Keratinocyte (primary cell): ENCODE data around the gene NPSR1. TPM values are rescaled to one million over a fixed set of nuclear protein-coding genes. Genes with fewer than 3 reads are reported as not detected.

ENCODE experiments used
- DNase-seq: peaks from one replicate; pipeline ENCODE4 v3.0.0-alpha.2; 2011; ENCODE audit warnings: low read depth, missing footprints, low spot score
- FAIRE-seq: peaks from 2 replicates; lab custom pipeline; 2011; peaks lifted over from hg19 to GRCh38; lab: Jason Lieb, UNC
- H2AFZ ChIP-seq: 2 replicates; pipeline ENCODE4 v1.6.0; 2012; ENCODE audit warnings: low read length, control low read depth, inconsistent platforms; ENCODE audit not compliant: control insufficient read depth
- H3K27ac ChIP-seq: 2 replicates; pipeline ENCODE4 v1.5.1; 2011; ENCODE audit warnings: low read length; ENCODE audit not compliant: control insufficient read depth, insufficient read depth
- H3K27me3 ChIP-seq: 3 replicates; pipeline ENCODE4 v1.6.0; 2011; ENCODE audit warnings: low read length; ENCODE audit not compliant: control insufficient read depth, insufficient read depth; ENCODE audit errors: extremely low read depth
- H3K36me3 ChIP-seq, 2 experiments: 2 replicates in 1 of 2; 3 replicates in 1 of 2; pipeline ENCODE4 v1.5.1; 2011; ENCODE audit warnings: low read length in 2 of 2, mild to moderate bottlenecking in 1 of 2; ENCODE audit not compliant: control insufficient read depth in 2 of 2, insufficient read depth in 2 of 2; ENCODE audit errors: extremely low read depth in 1 of 2
- H3K4me1 ChIP-seq: 3 replicates; pipeline ENCODE4 v1.5.1; 2011; ENCODE audit warnings: low read length; ENCODE audit not compliant: control insufficient read depth, insufficient read depth; ENCODE audit errors: extremely low read depth
- H3K4me2 ChIP-seq: 3 replicates; pipeline ENCODE4 v1.6.0; 2011; ENCODE audit warnings: low read depth, low read length; ENCODE audit not compliant: control insufficient read depth, insufficient read depth; ENCODE audit errors: extremely low read depth
- H3K4me3 ChIP-seq, 3 experiments: fragments of 200-600 bp in 1 of 3; sonication (generic) in 1 of 3; 2 replicates in 2 of 3; 3 replicates in 1 of 3; pipeline ENCODE4 v1.5.1; 2011 to 2016; ENCODE audit warnings: low read length in 3 of 3, mild to moderate bottlenecking in 3 of 3, control low read depth in 2 of 3, inconsistent platforms in 1 of 3, low read depth in 1 of 3, mixed read lengths in 1 of 3, mixed run types in 1 of 3, moderate library complexity in 1 of 3; ENCODE audit not compliant: control insufficient read depth in 2 of 3, insufficient read depth in 2 of 3; ENCODE audit errors: extremely low read depth in 1 of 3
- H3K79me2 ChIP-seq: 2 replicates; pipeline ENCODE4 v1.6.0; 2012; ENCODE audit warnings: low read length; ENCODE audit not compliant: control insufficient read depth, insufficient read depth
- H3K9ac ChIP-seq: 3 replicates; pipeline ENCODE4 v1.6.0; 2011; ENCODE audit warnings: low read length; ENCODE audit not compliant: control insufficient read depth, insufficient read depth; ENCODE audit errors: extremely low read depth
- H3K9me1 ChIP-seq: 3 replicates; pipeline ENCODE4 v1.6.0; 2011; ENCODE audit warnings: low read length; ENCODE audit not compliant: control insufficient read depth, insufficient read depth; ENCODE audit errors: extremely low read depth
- H3K9me3 ChIP-seq: 2 replicates; pipeline ENCODE4 v1.5.1; 2012; ENCODE audit warnings: low read depth, low read length; ENCODE audit not compliant: control insufficient read depth
- H4K20me1 ChIP-seq: 3 replicates; pipeline ENCODE4 v1.6.0; 2011; ENCODE audit warnings: low read length; ENCODE audit not compliant: control insufficient read depth, insufficient read depth; ENCODE audit errors: extremely low read depth
- EZH2 ChIP-seq: IDR thresholded peaks from one replicate; pipeline ENCODE4 v1.6.1; 2012; ENCODE audit warnings: inconsistent platforms, mild to moderate bottlenecking, low read length, moderate library complexity
- dilution Hi-C: fragments of 300-500 bp; cut with MboI; formaldehyde crosslinking; loops from one replicate; pipeline ENCODE4 v1.7.0; 2020; ENCODE audit warnings: low sequenced_read_pairs; ENCODE audit not compliant: extremely low pct_ligation_motif_present
- polyA plus RNA-seq, 5 experiments: library from polyadenylated mRNA; depleted of rRNA in 3 of 5; stranded (reverse) in 3 of 5; stranded (forward) in 1 of 5; unstranded in 1 of 5; fragments of >200 nt; gene quantifications; 1 replicate in 1 of 5; 2 replicates in 3 of 5; 3 replicates in 1 of 5; pipeline versions ENCODE4 v1.2.1 to v1.2.3, GENCODE V29; 2011 to 2012; ENCODE audit warnings: missing spikeins in 2 of 5, low read depth in 1 of 5, low replicate concordance in 1 of 5
- TF ChIP-seq, protein P1 (sequence below), 3 experiments: IDR thresholded peaks in 1 of 3; conservative IDR thresholded peaks in 1 of 3; optimal IDR thresholded peaks in 1 of 3; 2 replicates in 2 of 3; 3 replicates in 1 of 3; pipeline versions ENCODE3 to v1.5.1; 2011; ENCODE audit warnings: low read length in 3 of 3, mild to moderate bottlenecking in 3 of 3, moderate library complexity in 2 of 3, control low read depth in 1 of 3, inconsistent platforms in 1 of 3; ENCODE audit not compliant: insufficient read depth in 2 of 3; ENCODE audit errors: extremely low read depth in 1 of 3

Gene NPSR1
- polyA plus RNA-seq, 1 donor (not counting 4 experiments of a cell fraction or from before 2014, with no cell fraction given): not detected

DNA sequence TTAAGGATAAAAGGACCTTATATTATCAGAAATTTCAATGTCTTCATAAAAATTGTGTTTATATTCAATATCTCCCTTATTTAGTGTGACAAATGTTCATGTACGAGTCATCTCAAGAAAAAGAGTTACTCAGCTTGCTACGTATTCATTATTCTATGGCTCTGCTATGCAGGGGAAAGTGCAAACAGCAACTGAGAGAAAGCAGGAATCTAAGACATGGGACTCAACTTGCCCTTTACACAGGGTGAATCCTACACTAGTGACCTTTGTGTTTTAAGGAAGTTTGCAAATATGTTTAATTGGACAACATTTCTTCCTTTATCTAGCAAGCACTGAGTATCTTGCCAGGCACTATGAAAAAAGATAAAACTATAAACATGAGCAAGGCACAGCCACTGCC lies 104.7 kb downstream of the NPSR1 start:
- no peaks in the 10 kb centered on the region for H3K27me3 ChIP-seq
- no peaks in the 10 kb centered on the region for H3K9me1 ChIP-seq
- no peaks in the 10 kb centered on the region for H4K20me1 ChIP-seq
- no peaks in the 10 kb centered on the region for H3K4me1 ChIP-seq
- no peak for DNase-seq
- no peak for FAIRE-seq
- no peak overlapping the region for H3K4me2 ChIP-seq
- dilution Hi-C loops: no loop called here
- no peaks in the 10 kb centered on the region for H3K9me3 ChIP-seq
- H3K4me3 ChIP-seq: no peak overlapping the region
- TF ChIP-seq, protein P1, sequence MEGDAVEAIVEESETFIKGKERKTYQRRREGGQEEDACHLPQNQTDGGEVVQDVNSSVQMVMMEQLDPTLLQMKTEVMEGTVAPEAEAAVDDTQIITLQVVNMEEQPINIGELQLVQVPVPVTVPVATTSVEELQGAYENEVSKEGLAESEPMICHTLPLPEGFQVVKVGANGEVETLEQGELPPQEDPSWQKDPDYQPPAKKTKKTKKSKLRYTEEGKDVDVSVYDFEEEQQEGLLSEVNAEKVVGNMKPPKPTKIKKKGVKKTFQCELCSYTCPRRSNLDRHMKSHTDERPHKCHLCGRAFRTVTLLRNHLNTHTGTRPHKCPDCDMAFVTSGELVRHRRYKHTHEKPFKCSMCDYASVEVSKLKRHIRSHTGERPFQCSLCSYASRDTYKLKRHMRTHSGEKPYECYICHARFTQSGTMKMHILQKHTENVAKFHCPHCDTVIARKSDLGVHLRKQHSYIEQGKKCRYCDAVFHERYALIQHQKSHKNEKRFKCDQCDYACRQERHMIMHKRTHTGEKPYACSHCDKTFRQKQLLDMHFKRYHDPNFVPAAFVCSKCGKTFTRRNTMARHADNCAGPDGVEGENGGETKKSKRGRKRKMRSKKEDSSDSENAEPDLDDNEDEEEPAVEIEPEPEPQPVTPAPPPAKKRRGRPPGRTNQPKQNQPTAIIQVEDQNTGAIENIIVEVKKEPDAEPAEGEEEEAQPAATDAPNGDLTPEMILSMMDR (optimal IDR thresholded peaks at IDR 0.05 in 1 of 3, IDR thresholded peaks at IDR 0.05 in 1 of 3, conservative IDR thresholded peaks at IDR 0.05 in 1 of 3; ENCODE audit: extremely low read depth in 1 of 3, insufficient read depth in 2 of 3, low read length in 3 of 3): no peak
- no peak for TF ChIP-seq EZH2
- H3K9ac ChIP-seq: no peak overlapping the region
- H3K36me3 ChIP-seq: no peaks in the 10 kb centered on the region
- H3K79me2 ChIP-seq: no peaks in the 10 kb centered on the region
- no peak overlapping the region for H3K27ac ChIP-seq
- no peak overlapping the region for H2AFZ ChIP-seq

GRCh38 chr7:34772296-34772938 lies 114.4 kb downstream of the NPSR1 start:
- Histone ChIP-seq H3K27me3 (no peaks in the 10 kb centered on the region), H3K4me1 (no peaks in the 10 kb centered on the region), H3K36me3 (no peaks in the 10 kb centered on the region), H3K79me2 (no peaks in the 10 kb centered on the region), H4K20me1 (no peaks in the 10 kb centered on the region), H2AFZ (no peak overlapping the region), H3K9me3 (no peaks in the 10 kb centered on the region), H3K4me3 (no peak overlapping the region), H3K9me1 (no peaks in the 10 kb centered on the region), H3K27ac (no peak overlapping the region), H3K4me2 (no peak overlapping the region), H3K9ac (no peak overlapping the region)
- TF ChIP-seq, protein P1 (optimal IDR thresholded peaks at IDR 0.05 in 1 of 3, IDR thresholded peaks at IDR 0.05 in 1 of 3, conservative IDR thresholded peaks at IDR 0.05 in 1 of 3; ENCODE audit: extremely low read depth in 1 of 3, insufficient read depth in 2 of 3, low read length in 3 of 3): no peak
- no peak for TF ChIP-seq EZH2
- dilution Hi-C loops: no loop called here
- DNase-seq (no peak), FAIRE-seq (no peak)
